Kidney (tissue), 14 donors: ENCODE measurements around the gene NTSR1. TPM values are rescaled to one million over a fixed set of nuclear protein-coding genes. Genes with fewer than 3 reads are reported as not detected.

Experiments used
- DNase-seq, 5 donors: peaks; one replicate each; pipeline ENCODE4 v3.0.0-alpha.2; 2013 to 2020
- FAIRE-seq: peaks from 2 replicates; lab custom pipeline; 2012; peaks lifted over from hg19 to GRCh38; lab: Jason Lieb, UNC
- H3K27ac ChIP-seq, 2 donors: one replicate each; pipeline ENCODE4 v1.7.0; 2013; ENCODE audit warnings: low read depth in 2 of 2, low read length in 2 of 2, inconsistent platforms in 1 of 2
- H3K27me3 ChIP-seq: one replicate; pipeline ENCODE4 v1.7.1; 2013; ENCODE audit warnings: low read length, inconsistent platforms; ENCODE audit not compliant: control insufficient read depth, insufficient read depth
- H3K36me3 ChIP-seq, 3 donors: one replicate each; pipeline versions ENCODE4 v1.7.0 to v1.7.1; 2013; ENCODE audit warnings: low read length in 3 of 3, control low read depth in 1 of 3, inconsistent platforms in 1 of 3; ENCODE audit not compliant: insufficient read depth in 3 of 3, control insufficient read depth in 2 of 3
- H3K4me1 ChIP-seq, 3 donors: one replicate each; pipeline versions ENCODE4 v1.7.0 to v1.7.1; 2013; ENCODE audit warnings: low read length in 3 of 3, inconsistent platforms in 1 of 3, low read depth in 1 of 3; ENCODE audit not compliant: control insufficient read depth in 2 of 3, insufficient read depth in 2 of 3
- H3K4me3 ChIP-seq, 3 donors: one replicate each; pipeline versions ENCODE4 v1.7.0 to v1.8.1; 2013; ENCODE audit warnings: low read length in 3 of 3, control low read depth in 1 of 3, inconsistent platforms in 1 of 3
- H3K9ac ChIP-seq, 3 donors: one replicate each; pipeline versions ENCODE4 v1.7.0 to v1.7.1; 2013; ENCODE audit warnings: low read length in 3 of 3, control low read depth in 1 of 3, inconsistent platforms in 1 of 3
- H3K9me3 ChIP-seq, 3 donors: one replicate each; pipeline versions ENCODE4 v1.7.0 to v1.7.1; 2013; ENCODE audit warnings: low read length in 3 of 3, control low read depth in 1 of 3, inconsistent platforms in 1 of 3; ENCODE audit not compliant: control insufficient read depth in 2 of 3, insufficient read depth in 1 of 3
- intact Hi-C: fragments of 100-400 bp; cut with DNase I; formaldehyde crosslinking; loops from one replicate; pipeline ENCODE4 v1.11.1; 2022
- polyA plus RNA-seq: library from polyadenylated mRNA; stranded (reverse); fragments of 350-450 nt; fragmentation: Illumina TruSeq; extraction: RNeasy Lipid Tissue Mini Kit (QIAGEN cat#74804); gene quantifications from one replicate; pipeline ENCODE4 v1.2.3, GENCODE V29; 2014; ENCODE audit warnings: low read depth, low replicate concordance; ENCODE audit not compliant: insufficient read depth
- total RNA-seq: library from RNA; stranded (reverse); fragmentation: NEBNext Ultra II Directional; extraction: Animal tissue kit (Norgen Biotek cat#: 25700); gene quantifications from one replicate; pipeline ENCODE4 v1.2.1, GENCODE V29; 2021
- TF ChIP-seq, protein P1 (sequence below): IDR thresholded peaks from 3 replicates; pipeline ENCODE4 v1.5.1; 2012; ENCODE audit warnings: mild to moderate bottlenecking, moderate library complexity, borderline replicate concordance; ENCODE audit not compliant: insufficient read depth; ENCODE audit errors: extremely low read depth
- donor health status: control.
- donor health status: control.
- donor health status: control.
- donor health status: control.
- donor health status: control.
- donor health status: DM: yes; HTN: yes; CAD: no.
- donor health status: Normal renal cell carcinoma (clear cell type).

Gene NTSR1
- total and polyA plus RNA-seq, 2 donors from 2014 or later: 0.09 TPM; not detected in 1

GRCh38 chr20:62777528-62777830 is 68.8 kb downstream of the NTSR1 start:
- DNase-seq (no peak), FAIRE-seq (no peak)
- Histone ChIP-seq H3K36me3 (no peaks in the 10 kb centered on the region), H3K4me1 (peaks cover 0 to 24% (median 0%) of the 10 kb centered on the region in 3 donors), H3K27ac (no peak overlapping the region), H3K27me3 (no peaks in the 10 kb centered on the region), H3K9me3 (no peaks in the 10 kb centered on the region), H3K4me3 (no peak overlapping the region), H3K9ac (no peak overlapping the region)
- TF ChIP-seq, protein P1, sequence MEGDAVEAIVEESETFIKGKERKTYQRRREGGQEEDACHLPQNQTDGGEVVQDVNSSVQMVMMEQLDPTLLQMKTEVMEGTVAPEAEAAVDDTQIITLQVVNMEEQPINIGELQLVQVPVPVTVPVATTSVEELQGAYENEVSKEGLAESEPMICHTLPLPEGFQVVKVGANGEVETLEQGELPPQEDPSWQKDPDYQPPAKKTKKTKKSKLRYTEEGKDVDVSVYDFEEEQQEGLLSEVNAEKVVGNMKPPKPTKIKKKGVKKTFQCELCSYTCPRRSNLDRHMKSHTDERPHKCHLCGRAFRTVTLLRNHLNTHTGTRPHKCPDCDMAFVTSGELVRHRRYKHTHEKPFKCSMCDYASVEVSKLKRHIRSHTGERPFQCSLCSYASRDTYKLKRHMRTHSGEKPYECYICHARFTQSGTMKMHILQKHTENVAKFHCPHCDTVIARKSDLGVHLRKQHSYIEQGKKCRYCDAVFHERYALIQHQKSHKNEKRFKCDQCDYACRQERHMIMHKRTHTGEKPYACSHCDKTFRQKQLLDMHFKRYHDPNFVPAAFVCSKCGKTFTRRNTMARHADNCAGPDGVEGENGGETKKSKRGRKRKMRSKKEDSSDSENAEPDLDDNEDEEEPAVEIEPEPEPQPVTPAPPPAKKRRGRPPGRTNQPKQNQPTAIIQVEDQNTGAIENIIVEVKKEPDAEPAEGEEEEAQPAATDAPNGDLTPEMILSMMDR: no peak
- intact Hi-C loops: no loop called here

DNA sequence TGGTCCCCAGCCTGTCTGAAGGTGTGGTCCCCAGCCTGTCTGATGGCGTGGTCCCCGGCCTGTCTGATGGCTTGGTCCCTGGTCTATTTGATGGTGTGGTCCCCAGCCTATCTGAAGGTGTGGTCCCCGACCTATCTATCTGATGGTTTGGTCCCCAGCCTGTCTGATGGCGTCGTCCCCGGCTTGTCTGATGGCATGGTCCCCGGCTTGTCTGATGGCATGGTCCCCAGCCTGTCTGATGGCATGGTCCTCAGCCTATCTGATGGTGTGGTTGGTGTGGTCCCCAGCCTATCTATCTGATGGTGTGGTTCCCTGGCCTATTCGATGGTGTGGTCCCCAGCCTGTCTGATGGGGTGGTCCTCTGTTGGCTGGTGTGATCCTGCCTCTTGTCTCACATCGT is 69.4 kb downstream of the NTSR1 start:
- no peaks in the 10 kb centered on the region for H3K27me3 ChIP-seq
- no peak for DNase-seq
- no peak overlapping the region for H3K4me3 ChIP-seq
- peaks cover 0 to 20% (median 0%) of the 10 kb centered on the region in 3 donors for H3K4me1 ChIP-seq
- no peak overlapping the region for H3K27ac ChIP-seq
- no peak overlapping the region for H3K9ac ChIP-seq
- no peak for FAIRE-seq
- TF ChIP-seq, protein P1: no peak
- no peaks in the 10 kb centered on the region for H3K36me3 ChIP-seq
- intact Hi-C loops: no loop called here
- H3K9me3 ChIP-seq: no peaks in the 10 kb centered on the region

DNA sequence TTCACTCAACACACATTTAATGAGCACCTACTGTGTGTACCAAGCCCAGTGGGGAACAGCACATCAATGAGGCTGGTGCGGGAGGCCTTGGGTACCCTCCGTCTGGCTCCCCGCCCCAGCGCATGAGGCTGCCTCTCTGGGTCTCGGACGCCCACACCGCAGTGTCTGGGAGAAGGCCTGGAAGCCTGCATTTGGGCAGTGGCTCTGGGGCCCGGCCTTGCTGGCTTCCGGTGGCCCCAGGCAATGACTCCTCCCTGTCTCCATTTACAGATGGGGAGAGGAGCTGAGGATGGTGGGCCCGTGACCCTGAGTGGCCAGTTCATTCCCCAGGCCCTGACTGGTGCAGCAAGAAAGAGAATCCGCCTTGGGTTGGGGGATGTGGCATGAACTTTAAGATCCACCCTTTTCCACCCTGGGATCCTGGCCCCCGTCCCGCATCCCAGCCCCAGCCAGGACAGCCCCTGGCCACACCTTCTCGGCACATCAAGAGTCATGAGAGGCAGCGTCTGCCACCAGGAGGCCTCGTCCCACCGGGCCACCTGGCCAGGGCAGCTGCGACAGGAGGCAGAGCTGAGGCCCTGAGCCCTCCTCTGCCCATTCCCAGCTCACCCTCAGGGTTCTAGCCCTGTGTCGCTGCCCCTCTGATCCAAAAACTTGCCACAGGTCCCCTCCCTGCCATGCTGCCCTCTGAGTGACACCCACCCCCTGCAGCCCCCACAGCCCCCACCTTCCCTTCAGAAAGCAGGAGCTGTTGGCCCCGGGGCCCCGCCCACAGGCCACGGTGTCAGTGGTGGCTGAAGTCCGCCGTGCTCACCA is 70.2 kb downstream of the NTSR1 start:
- peaks cover 0 to 13% (median 0%) of the 10 kb centered on the region in 3 donors for H3K4me1 ChIP-seq
- no peak for FAIRE-seq
- intact Hi-C loops: no loop called here
- H3K27me3 ChIP-seq: no peaks in the 10 kb centered on the region
- TF ChIP-seq, protein P1: no peak
- H3K9ac ChIP-seq: no peak overlapping the region
- no peaks in the 10 kb centered on the region for H3K36me3 ChIP-seq
- H3K9me3 ChIP-seq: no peaks in the 10 kb centered on the region
- H3K4me3 ChIP-seq: no peak overlapping the region
- DNase-seq: no peak
- H3K27ac ChIP-seq: no peak overlapping the region

DNA sequence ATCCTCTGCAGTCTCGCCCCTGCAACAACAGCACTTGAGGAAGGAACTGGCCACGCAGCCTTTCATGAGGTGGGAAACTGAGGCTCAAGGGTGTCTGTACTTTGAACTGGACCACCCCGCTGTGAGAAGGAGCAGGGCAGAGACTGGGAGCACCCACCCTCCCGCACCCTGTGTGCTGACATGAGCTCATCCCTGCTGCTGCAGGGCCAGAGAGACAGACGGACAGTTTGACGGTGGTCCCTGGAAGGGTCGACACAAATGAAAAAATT is 70.7 kb downstream of the NTSR1 start:
- Histone ChIP-seq H3K4me3 (no peak overlapping the region), H3K9me3 (no peaks in the 10 kb centered on the region), H3K27ac (no peak overlapping the region), H3K4me1 (peaks cover 0 to 12% (median 0%) of the 10 kb centered on the region in 3 donors), H3K27me3 (no peaks in the 10 kb centered on the region), H3K36me3 (no peaks in the 10 kb centered on the region), H3K9ac (no peak overlapping the region)
- no peak for DNase-seq
- no peak for FAIRE-seq
- intact Hi-C loops: no loop called here
- TF ChIP-seq, protein P1: no peak
